ENCODE results near the gene SLC29A3.

The SLC29A3 gene

GRCh38 chr10:71302874-71303568 lies 16.0 kb upstream of the SLC29A3 start:
- H3K9ac ChIP-seq (ENCODE audit: low read depth, low read length): no peak overlapping the region
- H3K27ac ChIP-seq (ENCODE audit: low read depth, low read length): no peak overlapping the region
- H3K4me1 ChIP-seq (ENCODE audit: insufficient read depth, low read length): no peaks in the 10 kb centered on the region
- no peaks in the 10 kb centered on the region for H3K27me3 ChIP-seq (ENCODE audit: insufficient read depth, low read length)
- no peak overlapping the region for H3K4me3 ChIP-seq (ENCODE audit: low read length)
- H3K9me3 ChIP-seq (ENCODE audit: insufficient read depth, low read depth, low read length): no peaks in the 10 kb centered on the region
- peaks cover 23% of the 10 kb centered on the region for H3K36me3 ChIP-seq (ENCODE audit: insufficient read depth, low read length)
- WGBS: 81% methylated on average over 8 of the region's 8 CpGs

- WGBS: 64% methylated on average over 1 of the region's 1 CpG
Observed at GRCh38 chr10:71303569-71303907, 15.5 kb upstream of the SLC29A3 start.

GRCh38 chr10:71304914-71305313 lies 14.1 kb upstream of the SLC29A3 start:
- H3K27ac ChIP-seq (ENCODE audit: low read depth, low read length): no peak overlapping the region
- H3K9me3 ChIP-seq (ENCODE audit: insufficient read depth, low read depth, low read length): no peaks in the 10 kb centered on the region
- no peak overlapping the region for H3K4me3 ChIP-seq (ENCODE audit: low read length)
- no peaks in the 10 kb centered on the region for H3K4me1 ChIP-seq (ENCODE audit: insufficient read depth, low read length)
- H3K27me3 ChIP-seq (ENCODE audit: insufficient read depth, low read length): no peaks in the 10 kb centered on the region
- H3K9ac ChIP-seq (ENCODE audit: low read depth, low read length): no peak overlapping the region
- WGBS: 93% methylated on average over 5 of the region's 6 CpGs
- H3K36me3 ChIP-seq (ENCODE audit: insufficient read depth, low read length): peaks cover 6% of the 10 kb centered on the region; the same call in 1 of the 2 replicates

More at GRCh38 chr10:71303569-71303907, 15.5 kb upstream of the SLC29A3 start:
- Histone ChIP-seq H3K27me3 (ENCODE audit: insufficient read depth, low read length) (no peaks in the 10 kb centered on the region), H3K4me1 (ENCODE audit: insufficient read depth, low read length) (no peaks in the 10 kb centered on the region), H3K9me3 (ENCODE audit: insufficient read depth, low read depth, low read length) (no peaks in the 10 kb centered on the region), H3K27ac (ENCODE audit: low read depth, low read length) (no peak overlapping the region), H3K36me3 (ENCODE audit: insufficient read depth, low read length) (peaks cover 19% of the 10 kb centered on the region; the same call in 1 of the 2 replicates), H3K9ac (ENCODE audit: low read depth, low read length) (no peak overlapping the region), H3K4me3 (ENCODE audit: low read length) (no peak overlapping the region)

GRCh38 chr10:71306979-71307378 lies 12.1 kb upstream of the SLC29A3 start:
- 80% methylated on average over 3 of the region's 3 CpGs for WGBS
- Histone ChIP-seq H3K27ac (ENCODE audit: low read depth, low read length) (no peak overlapping the region), H3K9me3 (ENCODE audit: insufficient read depth, low read depth, low read length) (no peaks in the 10 kb centered on the region), H3K4me3 (ENCODE audit: low read length) (no peak overlapping the region), H3K27me3 (ENCODE audit: insufficient read depth, low read length) (no peaks in the 10 kb centered on the region), H3K9ac (ENCODE audit: low read depth, low read length) (no peak overlapping the region), H3K36me3 (ENCODE audit: insufficient read depth, low read length) (no peaks in the 10 kb centered on the region), H3K4me1 (ENCODE audit: insufficient read depth, low read length) (no peaks in the 10 kb centered on the region)

GRCh38 chr10:71307469-71308085 lies 11.5 kb upstream of the SLC29A3 start:
- Histone ChIP-seq H3K4me1 (ENCODE audit: insufficient read depth, low read length) (no peaks in the 10 kb centered on the region), H3K4me3 (ENCODE audit: low read length) (no peak overlapping the region), H3K36me3 (ENCODE audit: insufficient read depth, low read length) (no peaks in the 10 kb centered on the region), H3K9me3 (ENCODE audit: insufficient read depth, low read depth, low read length) (no peaks in the 10 kb centered on the region), H3K9ac (ENCODE audit: low read depth, low read length) (no peak overlapping the region), H3K27me3 (ENCODE audit: insufficient read depth, low read length) (0 out of 2 replicates have a peak, but pooled peaks cover under 1% of the 10 kb centered on the region), H3K27ac (ENCODE audit: low read depth, low read length) (no peak overlapping the region)
- 91% methylated on average over 8 of the region's 8 CpGs for WGBS

- H3K36me3 ChIP-seq (ENCODE audit: insufficient read depth, low read length): no peaks in the 10 kb centered on the region
- no peaks in the 10 kb centered on the region for H3K9me3 ChIP-seq (ENCODE audit: insufficient read depth, low read depth, low read length)
- no peak overlapping the region for H3K4me3 ChIP-seq (ENCODE audit: low read length)
- no peaks in the 10 kb centered on the region for H3K4me1 ChIP-seq (ENCODE audit: insufficient read depth, low read length)
- no peak overlapping the region for H3K27ac ChIP-seq (ENCODE audit: low read depth, low read length)
- 93% methylated on average over 2 of the region's 2 CpGs for WGBS
- H3K27me3 ChIP-seq (ENCODE audit: insufficient read depth, low read length): 0 out of 2 replicates have a peak, but pooled peaks cover 4% of the 10 kb centered on the region
- H3K9ac ChIP-seq (ENCODE audit: low read depth, low read length): no peak overlapping the region
Observed at GRCh38 chr10:71308244-71308643, 10.8 kb upstream of the SLC29A3 start.

- 94% methylated on average over 3 of the region's 3 CpGs for WGBS
- no peaks in the 10 kb centered on the region for H3K4me1 ChIP-seq (ENCODE audit: insufficient read depth, low read length)
- no peak overlapping the region for H3K9ac ChIP-seq (ENCODE audit: low read depth, low read length)
- H3K36me3 ChIP-seq (ENCODE audit: insufficient read depth, low read length): no peaks in the 10 kb centered on the region
- H3K4me3 ChIP-seq (ENCODE audit: low read length): no peak overlapping the region
- H3K27ac ChIP-seq (ENCODE audit: low read depth, low read length): no peak overlapping the region
- H3K27me3 ChIP-seq (ENCODE audit: insufficient read depth, low read length): 0 out of 2 replicates have a peak, but pooled peaks cover 4% of the 10 kb centered on the region
- H3K9me3 ChIP-seq (ENCODE audit: insufficient read depth, low read depth, low read length): no peaks in the 10 kb centered on the region
Observed at GRCh38 chr10:71308985-71309384, 10.1 kb upstream of the SLC29A3 start.

GRCh38 chr10:71309919-71310318 lies 9.1 kb upstream of the SLC29A3 start:
- Histone ChIP-seq H3K9ac (ENCODE audit: low read depth, low read length) (no peak overlapping the region), H3K9me3 (ENCODE audit: insufficient read depth, low read depth, low read length) (no peaks in the 10 kb centered on the region), H3K27me3 (ENCODE audit: insufficient read depth, low read length) (0 out of 2 replicates have a peak, but pooled peaks cover 4% of the 10 kb centered on the region), H3K36me3 (ENCODE audit: insufficient read depth, low read length) (no peaks in the 10 kb centered on the region), H3K27ac (ENCODE audit: low read depth, low read length) (no peak overlapping the region), H3K4me1 (ENCODE audit: insufficient read depth, low read length) (0 out of 2 replicates have a peak, but pooled peaks cover 5% of the 10 kb centered on the region), H3K4me3 (ENCODE audit: low read length) (no peak overlapping the region)
- WGBS: 62% methylated on average over 2 of the region's 3 CpGs

- Histone ChIP-seq H3K27me3 (ENCODE audit: insufficient read depth, low read length) (0 out of 2 replicates have a peak, but pooled peaks cover 4% of the 10 kb centered on the region), H3K4me3 (ENCODE audit: low read length) (no peak overlapping the region), H3K9ac (ENCODE audit: low read depth, low read length) (no peak overlapping the region), H3K4me1 (ENCODE audit: insufficient read depth, low read length) (0 out of 2 replicates have a peak, but pooled peaks cover 5% of the 10 kb centered on the region), H3K9me3 (ENCODE audit: insufficient read depth, low read depth, low read length) (no peaks in the 10 kb centered on the region), H3K27ac (ENCODE audit: low read depth, low read length) (no peak overlapping the region), H3K36me3 (ENCODE audit: insufficient read depth, low read length) (no peaks in the 10 kb centered on the region)
- WGBS: 100% methylated on average over 1 of the region's 1 CpG
Observed at GRCh38 chr10:71312220-71312619, 6.8 kb upstream of the SLC29A3 start.

GRCh38 chr10:71312811-71313789 lies 6.0 kb upstream of the SLC29A3 start:
- Histone ChIP-seq H3K9me3 (ENCODE audit: insufficient read depth, low read depth, low read length) (no peaks in the 10 kb centered on the region), H3K36me3 (ENCODE audit: insufficient read depth, low read length) (no peaks in the 10 kb centered on the region), H3K27me3 (ENCODE audit: insufficient read depth, low read length) (0 out of 2 replicates have a peak, but pooled peaks cover 4% of the 10 kb centered on the region), H3K27ac (ENCODE audit: low read depth, low read length) (no peak overlapping the region), H3K9ac (ENCODE audit: low read depth, low read length) (no peak overlapping the region), H3K4me1 (ENCODE audit: insufficient read depth, low read length) (0 out of 2 replicates have a peak, but pooled peaks cover 5% of the 10 kb centered on the region), H3K4me3 (ENCODE audit: low read length) (no peak overlapping the region)
- WGBS: 84% methylated on average over 19 of the region's 19 CpGs
